ENCODE data around the gene ADAM22.
"Not testable (repeated sequence)": the region's sequence is repeated elsewhere in the genome, so short reads cannot be mapped to it uniquely, and the experiment has no call there.

The ADAM22 gene

GRCh38 chr7:87935384-87935706 lies 1.3 kb downstream of the ADAM22 start:
- no peaks in the 10 kb centered on the region for H3K9me2 ChIP-seq (replicated peaks; ENCODE audit: control insufficient read depth, low read length)
- TF ChIP-seq, protein P1, sequence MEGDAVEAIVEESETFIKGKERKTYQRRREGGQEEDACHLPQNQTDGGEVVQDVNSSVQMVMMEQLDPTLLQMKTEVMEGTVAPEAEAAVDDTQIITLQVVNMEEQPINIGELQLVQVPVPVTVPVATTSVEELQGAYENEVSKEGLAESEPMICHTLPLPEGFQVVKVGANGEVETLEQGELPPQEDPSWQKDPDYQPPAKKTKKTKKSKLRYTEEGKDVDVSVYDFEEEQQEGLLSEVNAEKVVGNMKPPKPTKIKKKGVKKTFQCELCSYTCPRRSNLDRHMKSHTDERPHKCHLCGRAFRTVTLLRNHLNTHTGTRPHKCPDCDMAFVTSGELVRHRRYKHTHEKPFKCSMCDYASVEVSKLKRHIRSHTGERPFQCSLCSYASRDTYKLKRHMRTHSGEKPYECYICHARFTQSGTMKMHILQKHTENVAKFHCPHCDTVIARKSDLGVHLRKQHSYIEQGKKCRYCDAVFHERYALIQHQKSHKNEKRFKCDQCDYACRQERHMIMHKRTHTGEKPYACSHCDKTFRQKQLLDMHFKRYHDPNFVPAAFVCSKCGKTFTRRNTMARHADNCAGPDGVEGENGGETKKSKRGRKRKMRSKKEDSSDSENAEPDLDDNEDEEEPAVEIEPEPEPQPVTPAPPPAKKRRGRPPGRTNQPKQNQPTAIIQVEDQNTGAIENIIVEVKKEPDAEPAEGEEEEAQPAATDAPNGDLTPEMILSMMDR (IDR thresholded peaks at IDR 0.05; ENCODE audit: low read depth, low read length, poor library complexity, severe bottlenecking), result no peak
- TF ChIP-seq EZH2phosphoT487 (IDR thresholded peaks at IDR 0.05; ENCODE audit: borderline replicate concordance, low read length), result peak; percentile 9; the same call in 1 of the 2 replicates
- no peaks in the 10 kb centered on the region for H4K20me1 ChIP-seq (ENCODE audit: control insufficient read depth, insufficient read depth, low read depth, low read length)
- peak overlapping the region; percentile 84 for H3K4me2 ChIP-seq (ENCODE audit: low read length)
- no peaks in the 10 kb centered on the region for H3K79me2 ChIP-seq (ENCODE audit: control insufficient read depth, low read length)
- H3F3A ChIP-seq (ENCODE audit: control insufficient read depth, insufficient read depth), result 0 out of 2 replicates have a peak, but pooled peaks cover 2% of the 10 kb centered on the region
- H3K4me3 ChIP-seq (ENCODE audit: low read length), result peak overlapping the region; percentile 82
- H3K27ac ChIP-seq (ENCODE audit: low read depth, low read length), result no peak overlapping the region
- no peaks in the 10 kb centered on the region for H3K36me3 ChIP-seq (ENCODE audit: control insufficient read depth, low read length)
- peaks cover 9% of the 10 kb centered on the region for H3K27me3 ChIP-seq (ENCODE audit: control insufficient read depth, low read length)
- no peaks in the 10 kb centered on the region for H3K9me3 ChIP-seq (ENCODE audit: control insufficient read depth, insufficient read depth, low read length)
- H3K4me1 ChIP-seq (ENCODE audit: control insufficient read depth, low read length), result peaks cover 14% of the 10 kb centered on the region

DNA sequence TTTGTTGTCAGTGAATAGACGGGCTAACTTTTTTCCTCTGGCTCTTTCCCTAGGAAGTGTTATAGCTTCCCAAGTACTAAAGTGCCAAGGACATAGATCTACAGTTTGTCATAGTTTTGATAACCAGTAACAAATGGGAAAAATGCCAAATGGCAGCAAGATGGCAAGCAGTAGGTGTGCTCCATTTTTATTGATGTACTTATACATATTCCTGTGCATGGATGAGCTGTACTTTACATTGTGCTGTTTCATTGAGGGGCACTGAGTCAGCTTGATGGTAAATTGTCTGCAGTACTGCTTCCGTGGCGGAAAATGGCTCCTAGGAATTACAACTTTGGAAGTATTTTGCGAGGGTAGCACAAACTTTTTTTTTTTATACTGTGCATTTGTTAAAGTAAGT lies 7.1 kb downstream of the ADAM22 start:
- Histone ChIP-seq H3K27ac (ENCODE audit: low read depth, low read length) (no peak overlapping the region), H3K4me3 (ENCODE audit: low read length) (no peak overlapping the region), H3F3A (ENCODE audit: control insufficient read depth, insufficient read depth) (no peaks in the 10 kb centered on the region), H3K27me3 (ENCODE audit: control insufficient read depth, low read length) (no peaks in the 10 kb centered on the region), H3K4me1 (ENCODE audit: control insufficient read depth, low read length) (peaks cover 5% of the 10 kb centered on the region; the same call in 1 of the 2 replicates), H4K20me1 (ENCODE audit: control insufficient read depth, insufficient read depth, low read depth, low read length) (no peaks in the 10 kb centered on the region), H3K9me3 (ENCODE audit: control insufficient read depth, insufficient read depth, low read length) (no peaks in the 10 kb centered on the region), H3K36me3 (ENCODE audit: control insufficient read depth, low read length) (no peaks in the 10 kb centered on the region), H3K9me2 (replicated peaks; ENCODE audit: control insufficient read depth, low read length) (no peaks in the 10 kb centered on the region), H3K4me2 (ENCODE audit: low read length) (no peak overlapping the region), H3K79me2 (ENCODE audit: control insufficient read depth, low read length) (no peaks in the 10 kb centered on the region)
- no peak for TF ChIP-seq EZH2phosphoT487 (IDR thresholded peaks at IDR 0.05; ENCODE audit: borderline replicate concordance, low read length)
- TF ChIP-seq, protein P1 (IDR thresholded peaks at IDR 0.05; ENCODE audit: low read depth, low read length, poor library complexity, severe bottlenecking), result no peak

DNA sequence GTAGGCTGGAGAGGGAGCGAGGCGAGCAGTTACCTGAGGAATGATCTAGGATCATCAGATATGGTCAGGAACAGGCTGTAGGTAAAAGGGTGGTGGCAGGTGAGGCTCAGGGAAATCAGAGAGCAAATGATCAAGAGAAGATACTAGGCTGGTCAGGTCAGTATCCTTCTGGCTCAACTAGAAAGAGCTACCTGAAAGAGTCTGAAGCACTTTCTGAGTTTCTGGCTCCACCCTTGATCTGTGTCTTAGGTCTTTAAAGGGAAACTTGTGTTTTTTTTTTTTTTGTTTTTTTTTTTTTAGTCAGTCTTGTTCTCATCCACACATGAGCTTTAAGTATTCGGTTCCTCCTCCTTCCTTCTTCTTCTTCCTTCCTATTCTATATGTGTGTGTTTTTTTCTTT lies 10.5 kb downstream of the ADAM22 start:
- Histone ChIP-seq H4K20me1 (ENCODE audit: control insufficient read depth, insufficient read depth, low read depth, low read length) (no peaks in the 10 kb centered on the region), H3K36me3 (ENCODE audit: control insufficient read depth, low read length) (no peaks in the 10 kb centered on the region), H3K27ac (ENCODE audit: low read depth, low read length) (no peak overlapping the region), H3K4me1 (ENCODE audit: control insufficient read depth, low read length) (peaks cover 5% of the 10 kb centered on the region; the same call in 1 of the 2 replicates), H3K4me2 (ENCODE audit: low read length) (no peak overlapping the region), H3F3A (ENCODE audit: control insufficient read depth, insufficient read depth) (no peaks in the 10 kb centered on the region), H3K9me2 (replicated peaks; ENCODE audit: control insufficient read depth, low read length) (no peaks in the 10 kb centered on the region), H3K9me3 (ENCODE audit: control insufficient read depth, insufficient read depth, low read length) (no peaks in the 10 kb centered on the region), H3K27me3 (ENCODE audit: control insufficient read depth, low read length) (no peaks in the 10 kb centered on the region), H3K79me2 (ENCODE audit: control insufficient read depth, low read length) (no peaks in the 10 kb centered on the region), H3K4me3 (ENCODE audit: low read length) (no peak overlapping the region)
- TF ChIP-seq EZH2phosphoT487 (IDR thresholded peaks at IDR 0.05; ENCODE audit: borderline replicate concordance, low read length), result no peak
- TF ChIP-seq, protein P1 (IDR thresholded peaks at IDR 0.05; ENCODE audit: low read depth, low read length, poor library complexity, severe bottlenecking), result no peak

DNA sequence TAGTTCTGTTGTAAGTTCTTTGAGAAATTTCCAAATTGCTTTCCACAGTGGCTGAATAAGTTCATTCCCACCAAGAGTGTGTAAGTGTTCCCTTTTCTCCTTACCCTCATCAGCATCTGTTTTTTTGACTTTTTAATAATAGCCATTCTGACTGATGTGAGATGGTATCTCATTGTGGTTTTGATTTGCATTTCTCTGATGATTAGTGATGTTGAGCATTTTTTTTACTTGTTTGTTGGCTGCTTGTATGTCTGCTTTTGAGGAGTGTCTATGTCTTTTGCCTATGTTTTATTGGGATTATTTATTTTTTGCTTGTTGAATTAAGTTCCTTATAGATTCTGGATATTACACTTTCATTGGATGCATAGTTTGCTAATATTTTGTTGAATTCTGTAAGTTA lies 11.9 kb downstream of the ADAM22 start:
- H3K9me3 ChIP-seq (ENCODE audit: control insufficient read depth, insufficient read depth, low read length); H3K36me3 ChIP-seq (ENCODE audit: control insufficient read depth, low read length); H3K27ac ChIP-seq (ENCODE audit: low read depth, low read length); H3K4me1 ChIP-seq (ENCODE audit: control insufficient read depth, low read length); H3F3A ChIP-seq (ENCODE audit: control insufficient read depth, insufficient read depth); H4K20me1 ChIP-seq (ENCODE audit: control insufficient read depth, insufficient read depth, low read depth, low read length); H3K4me2 ChIP-seq (ENCODE audit: low read length); H3K9me2 ChIP-seq (replicated peaks; ENCODE audit: control insufficient read depth, low read length); H3K27me3 ChIP-seq (ENCODE audit: control insufficient read depth, low read length); H3K79me2 ChIP-seq (ENCODE audit: control insufficient read depth, low read length); H3K4me3 ChIP-seq (ENCODE audit: low read length): not testable (repeated sequence)

Data from DOHH2 (cell line).